ENCODE measurements around the gene ZNF408. TPM values are rescaled to one million over a fixed set of nuclear protein-coding genes. Genes with fewer than 3 reads are reported as not detected.

ZNF408 gene
- total RNA-seq, 1 donor from 2014 or later = 14.9 TPM

DNA sequence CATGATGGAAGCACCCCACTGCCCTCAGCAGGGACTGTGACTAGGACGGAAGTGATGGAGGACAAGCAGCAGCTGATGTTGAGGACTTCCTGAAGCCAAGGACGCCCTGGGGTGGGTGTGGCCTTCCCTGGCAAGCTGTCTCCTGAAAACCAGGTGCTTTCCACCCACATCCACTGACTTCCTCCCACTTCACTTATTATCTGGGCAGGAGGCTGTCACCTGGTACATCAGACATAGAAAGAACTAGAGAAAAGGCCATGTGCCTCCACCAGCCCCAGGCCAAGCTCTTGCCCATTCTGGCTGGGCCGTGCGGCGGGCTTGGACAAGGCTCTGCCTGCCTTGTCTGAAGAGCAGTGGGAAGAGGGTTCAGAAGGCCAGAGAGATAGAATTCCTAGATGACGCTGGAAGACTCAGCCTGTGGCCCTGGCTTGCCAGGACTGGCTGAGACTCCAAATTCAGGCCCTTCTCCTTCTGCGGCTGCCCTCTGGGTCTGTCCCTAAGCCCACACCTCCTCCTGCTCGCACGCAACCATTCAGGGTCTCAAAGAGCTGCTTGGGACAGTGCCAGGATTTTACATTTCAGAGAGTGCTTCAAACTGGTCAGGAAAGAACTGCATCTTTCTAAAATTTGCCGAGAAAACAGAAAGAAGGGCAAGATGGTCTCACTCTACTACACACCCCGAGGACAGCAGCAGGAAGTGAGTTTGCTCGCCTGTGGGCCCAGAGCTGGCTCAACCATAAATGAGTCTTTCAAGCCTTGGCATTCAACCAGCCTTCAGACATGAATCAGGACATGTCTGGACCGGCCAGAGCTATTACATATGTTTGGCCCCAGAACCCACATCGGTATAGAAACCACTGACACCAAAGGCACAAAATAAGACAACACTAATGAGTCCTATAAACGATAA, 13.7 kb upstream of the ZNF408 start:
- DNase-seq (ENCODE audit: extremely low spot score, unreplicated experiment) = no peak
- Mint-ChIP-seq H3K4me1 (ENCODE audit: unreplicated experiment) (no peaks in the 10 kb centered on the region), H3K9me3 (no peaks in the 10 kb centered on the region), H3K36me3 (peaks cover 7% of the 10 kb centered on the region), H3K27ac (no peak overlapping the region), H3K27me3 (no peaks in the 10 kb centered on the region), H3K4me3 (no peak overlapping the region)
- TF ChIP-seq, protein P1, sequence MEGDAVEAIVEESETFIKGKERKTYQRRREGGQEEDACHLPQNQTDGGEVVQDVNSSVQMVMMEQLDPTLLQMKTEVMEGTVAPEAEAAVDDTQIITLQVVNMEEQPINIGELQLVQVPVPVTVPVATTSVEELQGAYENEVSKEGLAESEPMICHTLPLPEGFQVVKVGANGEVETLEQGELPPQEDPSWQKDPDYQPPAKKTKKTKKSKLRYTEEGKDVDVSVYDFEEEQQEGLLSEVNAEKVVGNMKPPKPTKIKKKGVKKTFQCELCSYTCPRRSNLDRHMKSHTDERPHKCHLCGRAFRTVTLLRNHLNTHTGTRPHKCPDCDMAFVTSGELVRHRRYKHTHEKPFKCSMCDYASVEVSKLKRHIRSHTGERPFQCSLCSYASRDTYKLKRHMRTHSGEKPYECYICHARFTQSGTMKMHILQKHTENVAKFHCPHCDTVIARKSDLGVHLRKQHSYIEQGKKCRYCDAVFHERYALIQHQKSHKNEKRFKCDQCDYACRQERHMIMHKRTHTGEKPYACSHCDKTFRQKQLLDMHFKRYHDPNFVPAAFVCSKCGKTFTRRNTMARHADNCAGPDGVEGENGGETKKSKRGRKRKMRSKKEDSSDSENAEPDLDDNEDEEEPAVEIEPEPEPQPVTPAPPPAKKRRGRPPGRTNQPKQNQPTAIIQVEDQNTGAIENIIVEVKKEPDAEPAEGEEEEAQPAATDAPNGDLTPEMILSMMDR (conservative IDR thresholded peaks at IDR 0.05) = no peak

DNA sequence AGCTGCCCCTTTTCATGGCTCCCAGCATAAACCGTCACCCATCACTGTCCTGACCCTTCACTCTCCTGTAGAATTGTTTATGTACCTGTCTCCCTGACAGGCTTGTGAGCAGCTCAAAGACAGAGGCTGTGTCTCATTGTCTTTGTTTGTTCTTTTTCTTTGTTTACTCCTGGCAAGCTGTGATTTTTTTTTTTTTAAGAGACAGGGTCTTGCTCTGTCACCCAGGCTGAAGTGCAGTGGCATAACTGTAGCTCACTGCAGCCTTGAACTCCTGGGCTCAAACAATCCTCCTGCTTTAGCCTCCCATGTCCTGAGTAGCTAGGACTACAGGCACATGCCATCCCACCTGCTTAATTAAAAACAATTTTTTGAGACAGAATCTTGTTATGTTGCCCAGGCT, 10.1 kb upstream of the ZNF408 start:
- Mint-ChIP-seq H3K9me3 (no peaks in the 10 kb centered on the region), H3K27me3 (no peaks in the 10 kb centered on the region), H3K4me3 (no peak overlapping the region), H3K36me3 (peaks cover 7% of the 10 kb centered on the region), H3K27ac (no peak overlapping the region), H3K4me1 (ENCODE audit: unreplicated experiment) (peaks cover 8% of the 10 kb centered on the region)
- DNase-seq (ENCODE audit: extremely low spot score, unreplicated experiment) = no peak
- TF ChIP-seq, protein P1 (conservative IDR thresholded peaks at IDR 0.05) = no peak

DNA sequence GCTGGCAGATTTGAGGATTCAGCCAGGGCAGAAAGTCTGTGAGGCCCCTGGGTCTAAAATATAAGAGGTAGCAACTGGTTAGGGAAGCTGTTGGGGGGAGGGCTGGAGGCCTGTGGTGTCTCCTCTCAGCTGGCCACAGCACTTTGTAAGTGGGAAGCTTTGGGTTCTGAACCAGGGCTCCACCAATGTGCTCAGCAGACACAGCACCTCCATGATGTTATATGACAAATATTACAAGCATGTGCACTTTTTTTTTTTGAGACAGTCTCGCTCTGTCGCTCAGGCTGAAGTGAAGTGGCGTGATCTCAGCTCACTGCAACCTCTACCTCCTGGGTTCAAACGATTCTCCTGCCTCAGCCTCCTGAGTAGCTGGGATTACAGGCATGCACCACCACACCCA, 8.4 kb upstream of the ZNF408 start:
- Mint-ChIP-seq H3K36me3 (peaks cover 7% of the 10 kb centered on the region), H3K4me3 (no peak overlapping the region), H3K27me3 (no peaks in the 10 kb centered on the region), H3K27ac (no peak overlapping the region), H3K9me3 (no peaks in the 10 kb centered on the region), H3K4me1 (ENCODE audit: unreplicated experiment) (peaks cover 9% of the 10 kb centered on the region)
- TF ChIP-seq, protein P1 (conservative IDR thresholded peaks at IDR 0.05) = no peak
- no peak for DNase-seq (ENCODE audit: extremely low spot score, unreplicated experiment)

DNA sequence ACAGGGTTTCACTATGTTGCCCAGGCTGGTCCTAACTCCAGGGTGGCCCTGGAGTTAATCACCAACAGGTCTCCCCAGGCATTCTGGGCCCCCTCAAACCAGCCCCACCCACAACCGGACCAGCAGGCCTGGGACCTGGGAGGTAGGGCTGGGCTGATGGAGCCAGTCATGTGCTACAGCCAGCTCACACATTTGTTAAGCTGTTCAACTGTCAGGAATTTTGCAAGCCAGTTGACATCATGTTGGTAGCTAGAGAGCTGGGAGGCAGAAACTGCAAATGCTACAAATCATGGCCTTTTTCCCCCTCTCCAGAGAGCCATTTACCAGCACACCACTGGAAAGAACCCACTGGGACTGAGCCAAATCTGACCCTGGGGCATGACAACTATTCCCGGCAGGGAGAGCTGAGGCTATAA, 7.2 kb upstream of the ZNF408 start:
- peaks cover 7% of the 10 kb centered on the region for H3K36me3 Mint-ChIP-seq
- H3K4me3 Mint-ChIP-seq = no peak overlapping the region
- H3K4me1 Mint-ChIP-seq (ENCODE audit: unreplicated experiment) = peaks cover 16% of the 10 kb centered on the region
- TF ChIP-seq, protein P1 (conservative IDR thresholded peaks at IDR 0.05) = no peak
- no peaks in the 10 kb centered on the region for H3K27me3 Mint-ChIP-seq
- no peaks in the 10 kb centered on the region for H3K9me3 Mint-ChIP-seq
- peak overlapping the region; percentile 84 for H3K27ac Mint-ChIP-seq
- no peak for DNase-seq (ENCODE audit: extremely low spot score, unreplicated experiment)

DNA sequence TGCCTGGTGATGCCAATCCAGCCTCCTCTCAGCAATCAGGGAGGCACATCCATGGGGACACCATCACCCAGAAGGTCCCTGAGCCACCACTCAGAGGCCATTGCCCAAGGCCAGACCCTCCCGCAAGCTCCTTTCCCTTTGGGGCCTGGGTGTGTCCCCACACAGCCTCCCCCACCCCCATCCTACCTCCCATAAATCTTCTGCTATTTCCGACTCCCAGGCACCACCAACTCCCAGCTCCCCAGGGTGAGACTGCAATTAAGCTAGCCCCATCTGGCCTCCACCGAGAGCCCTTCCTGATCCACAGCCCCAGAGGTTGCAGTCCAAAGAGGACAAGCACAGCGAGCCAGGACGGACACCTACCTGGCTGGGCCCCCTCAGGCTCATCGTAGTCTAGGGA, 6.8 kb upstream of the ZNF408 start:
- peaks cover 21% of the 10 kb centered on the region for H3K4me1 Mint-ChIP-seq (ENCODE audit: unreplicated experiment)
- no peak for DNase-seq (ENCODE audit: extremely low spot score, unreplicated experiment)
- TF ChIP-seq, protein P1 (conservative IDR thresholded peaks at IDR 0.05) = no peak
- H3K27ac Mint-ChIP-seq = peak overlapping the region; percentile 84
- no peaks in the 10 kb centered on the region for H3K27me3 Mint-ChIP-seq
- peak overlapping the region; percentile 49 for H3K4me3 Mint-ChIP-seq
- H3K36me3 Mint-ChIP-seq = peaks cover 6% of the 10 kb centered on the region
- no peaks in the 10 kb centered on the region for H3K9me3 Mint-ChIP-seq

Measured in type B pancreatic cell (in vitro differentiated cells).